Skeletal muscle satellite cell (primary cell): Measurements from ENCODE around the gene FGF23.
"Not testable (repeated sequence)": the region's sequence is repeated elsewhere in the genome, so short reads cannot be mapped to it uniquely, and the experiment has no call there.

Experiments used
- H3K27me3 ChIP-seq: 2 replicates; pipeline ENCODE4 v1.7.0; 2013; ENCODE audit warnings: low read length; ENCODE audit not compliant: control insufficient read depth, insufficient read depth
- H3K36me3 ChIP-seq: 2 replicates; pipeline ENCODE4 v1.7.0; 2013; ENCODE audit warnings: mild to moderate bottlenecking, control low read depth, low read length; ENCODE audit not compliant: insufficient read depth
- H3K4me1 ChIP-seq: 2 replicates; pipeline ENCODE4 v1.7.0; 2013; ENCODE audit warnings: low read length; ENCODE audit not compliant: control insufficient read depth, insufficient read depth
- H3K4me2 ChIP-seq: 2 replicates; pipeline ENCODE4 v1.7.0; 2013; ENCODE audit warnings: mild to moderate bottlenecking, low read length
- H3K4me3 ChIP-seq: 2 replicates; pipeline ENCODE4 v1.7.0; 2013; ENCODE audit warnings: low read length
- H3K9ac ChIP-seq: 2 replicates; pipeline ENCODE4 v1.7.0; 2013; ENCODE audit warnings: mild to moderate bottlenecking, low read depth, low read length, moderate library complexity
- H3K9me3 ChIP-seq: replicated peaks from 2 replicates; pipeline ENCODE4 v1.7.0; 2013; ENCODE audit warnings: mild to moderate bottlenecking, control low read depth, low read length

The FGF23 gene

DNA sequence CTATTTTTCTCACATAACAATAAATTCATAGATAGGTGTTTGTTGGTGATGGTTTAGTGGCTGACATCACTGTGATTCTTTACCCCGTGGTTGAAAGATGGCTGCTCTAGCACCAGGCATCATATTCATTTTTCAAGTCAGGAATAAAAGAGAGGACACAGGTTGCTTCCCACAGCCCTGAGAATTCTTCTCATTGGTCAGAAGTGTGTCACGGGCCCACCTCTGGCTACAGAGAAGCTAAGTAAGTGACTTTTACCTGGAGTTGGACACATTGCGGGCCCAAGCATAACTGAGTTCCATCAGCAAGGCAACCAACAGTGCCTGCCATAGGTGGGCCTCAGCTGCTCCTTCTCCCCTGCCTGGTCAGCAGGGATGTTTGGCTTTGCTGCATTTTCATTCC lies 27.6 kb upstream of the FGF23 start:
- H3K9me3 ChIP-seq = no peaks in the 10 kb centered on the region
- H3K36me3 ChIP-seq = no peaks in the 10 kb centered on the region
- no peak overlapping the region for H3K9ac ChIP-seq
- no peaks in the 10 kb centered on the region for H3K4me1 ChIP-seq
- peaks cover 12% of the 10 kb centered on the region for H3K27me3 ChIP-seq
- H3K4me3 ChIP-seq = no peak overlapping the region
- H3K4me2 ChIP-seq = no peak overlapping the region

DNA sequence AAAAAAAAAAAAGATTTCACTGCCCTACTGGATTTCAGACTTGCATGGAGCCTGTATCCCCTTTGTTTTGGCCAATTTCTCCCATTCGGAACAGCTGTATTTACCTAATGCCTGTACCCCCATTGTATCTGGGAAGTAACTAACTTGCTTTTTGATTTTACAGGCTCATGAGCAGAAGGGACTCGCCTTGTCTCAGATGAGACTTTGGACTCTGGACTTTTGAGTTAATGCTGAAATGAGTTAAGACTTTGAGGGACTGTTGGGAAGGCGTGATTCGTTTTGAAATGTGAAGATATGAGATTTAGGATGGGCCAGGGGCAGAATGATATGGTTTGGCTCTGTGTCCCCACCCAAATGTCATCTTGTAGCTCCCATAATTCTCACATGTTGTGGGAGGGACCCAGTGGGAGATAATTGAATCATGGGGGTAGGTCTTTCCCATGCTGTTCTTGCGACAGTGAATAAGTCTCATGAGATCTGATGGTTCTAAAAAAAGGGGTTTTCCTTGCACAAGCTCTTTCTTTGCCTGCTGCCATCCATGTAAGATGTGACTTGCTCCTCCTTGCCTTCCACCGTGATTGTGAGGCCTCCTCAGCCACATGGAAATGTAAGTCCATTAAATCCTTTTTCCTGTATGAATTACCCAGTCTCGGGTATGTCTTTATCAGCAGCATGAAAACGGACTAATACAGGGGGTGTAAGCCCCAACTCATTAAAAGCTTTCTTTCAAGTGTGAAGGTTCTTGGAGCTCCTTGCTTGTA lies 25.5 kb upstream of the FGF23 start:
- H3K27me3 ChIP-seq, H3K4me1 ChIP-seq, H3K4me2 ChIP-seq, H3K36me3 ChIP-seq, H3K9me3 ChIP-seq, H3K4me3 ChIP-seq, H3K9ac ChIP-seq: not testable (repeated sequence)

DNA sequence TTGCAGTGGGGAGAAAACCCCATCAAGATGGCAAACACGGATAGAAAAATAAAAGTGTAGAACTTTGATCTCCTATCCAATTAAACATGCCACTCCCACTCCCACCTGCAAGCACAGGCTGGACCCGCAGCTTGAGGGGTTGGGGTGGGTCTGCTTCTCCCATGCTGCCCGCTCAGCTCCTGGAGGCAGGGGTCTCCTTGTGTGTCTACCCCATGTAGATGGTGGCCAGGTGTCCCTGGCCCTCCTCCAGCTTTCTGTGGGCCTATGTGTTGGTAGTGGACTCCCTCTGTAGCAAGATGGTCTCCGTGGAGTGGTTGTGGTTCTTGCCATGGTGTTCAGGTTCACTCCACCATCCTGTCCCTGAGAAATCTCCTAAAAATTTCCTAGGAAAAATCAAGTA lies 23.5 kb upstream of the FGF23 start:
- Histone ChIP-seq H3K4me3 (no peak overlapping the region), H3K4me2 (no peak overlapping the region), H3K9me3 (no peaks in the 10 kb centered on the region), H3K9ac (no peak overlapping the region), H3K36me3 (no peaks in the 10 kb centered on the region), H3K4me1 (no peaks in the 10 kb centered on the region), H3K27me3 (peaks cover 8% of the 10 kb centered on the region)

DNA sequence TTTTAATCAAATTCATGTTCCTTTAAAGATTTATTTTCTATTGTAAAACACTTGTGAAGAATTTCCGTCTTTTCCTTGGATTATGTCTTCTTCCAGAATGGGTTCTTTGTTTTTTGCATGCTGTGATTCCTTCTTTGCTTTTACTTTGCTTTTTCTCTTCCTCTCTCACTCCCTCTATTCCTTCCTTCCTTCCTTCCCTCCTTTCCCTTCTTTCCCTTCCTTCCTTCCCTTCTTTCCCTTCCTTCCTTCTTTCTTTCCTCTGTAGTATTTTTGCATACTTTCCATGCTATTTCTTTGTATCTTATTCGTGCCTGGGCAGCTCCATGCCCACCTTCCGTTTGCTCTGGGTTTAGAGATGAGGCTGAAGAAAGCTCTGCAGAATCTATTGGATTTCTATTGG lies 21.6 kb upstream of the FGF23 start:
- H3K4me3 ChIP-seq = no peak overlapping the region
- H3K36me3 ChIP-seq = no peaks in the 10 kb centered on the region
- H3K9me3 ChIP-seq = no peaks in the 10 kb centered on the region
- no peaks in the 10 kb centered on the region for H3K4me1 ChIP-seq
- H3K27me3 ChIP-seq = peaks cover 16% of the 10 kb centered on the region
- no peak overlapping the region for H3K4me2 ChIP-seq
- H3K9ac ChIP-seq = no peak overlapping the region

DNA sequence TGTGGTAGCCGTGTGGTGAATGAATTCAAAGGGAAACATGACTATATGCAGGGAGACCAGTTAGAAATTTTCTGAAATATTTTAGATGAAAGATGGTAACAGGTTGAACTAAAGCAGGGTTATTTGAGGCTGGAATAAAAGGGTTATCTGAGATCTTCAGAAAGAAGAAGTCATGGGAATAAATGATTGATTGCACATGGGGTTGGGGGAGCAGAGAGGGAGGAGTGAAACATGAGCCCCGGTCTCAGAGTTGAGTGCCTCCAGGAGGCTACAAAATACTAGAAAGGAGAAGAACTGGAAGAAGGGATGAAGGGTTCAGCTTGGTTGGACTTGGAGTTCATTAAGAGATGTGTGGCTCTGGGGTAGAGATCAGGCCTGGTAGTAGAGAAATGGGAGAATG lies 16.3 kb upstream of the FGF23 start:
- no peak overlapping the region for H3K4me2 ChIP-seq
- no peak overlapping the region for H3K4me3 ChIP-seq
- no peaks in the 10 kb centered on the region for H3K4me1 ChIP-seq
- H3K9ac ChIP-seq = no peak overlapping the region
- peaks cover 16% of the 10 kb centered on the region for H3K27me3 ChIP-seq
- no peaks in the 10 kb centered on the region for H3K36me3 ChIP-seq
- H3K9me3 ChIP-seq = no peaks in the 10 kb centered on the region

DNA sequence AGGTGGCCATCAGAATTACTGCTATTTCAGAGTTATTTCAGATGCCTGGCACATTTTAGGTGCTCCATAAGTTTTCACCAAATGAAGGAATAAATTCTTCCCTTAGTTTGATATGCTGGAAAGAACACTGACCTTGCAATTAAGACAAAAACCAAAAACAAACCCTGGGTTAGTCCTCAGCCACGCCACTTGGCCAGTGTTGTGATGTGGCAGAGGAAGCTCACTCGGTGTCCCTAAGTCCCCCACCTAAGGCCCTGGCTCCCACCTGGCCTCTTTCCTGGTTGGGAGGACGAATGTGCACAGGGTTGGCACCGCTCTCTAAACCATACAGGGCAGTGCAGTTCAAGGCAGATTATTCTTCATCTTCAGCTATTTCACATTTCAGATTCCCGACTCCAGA lies 13.7 kb upstream of the FGF23 start:
- Histone ChIP-seq H3K27me3 (peaks cover 11% of the 10 kb centered on the region), H3K4me1 (no peaks in the 10 kb centered on the region), H3K4me3 (no peak overlapping the region), H3K36me3 (no peaks in the 10 kb centered on the region), H3K9me3 (no peaks in the 10 kb centered on the region), H3K4me2 (no peak overlapping the region), H3K9ac (no peak overlapping the region)

DNA sequence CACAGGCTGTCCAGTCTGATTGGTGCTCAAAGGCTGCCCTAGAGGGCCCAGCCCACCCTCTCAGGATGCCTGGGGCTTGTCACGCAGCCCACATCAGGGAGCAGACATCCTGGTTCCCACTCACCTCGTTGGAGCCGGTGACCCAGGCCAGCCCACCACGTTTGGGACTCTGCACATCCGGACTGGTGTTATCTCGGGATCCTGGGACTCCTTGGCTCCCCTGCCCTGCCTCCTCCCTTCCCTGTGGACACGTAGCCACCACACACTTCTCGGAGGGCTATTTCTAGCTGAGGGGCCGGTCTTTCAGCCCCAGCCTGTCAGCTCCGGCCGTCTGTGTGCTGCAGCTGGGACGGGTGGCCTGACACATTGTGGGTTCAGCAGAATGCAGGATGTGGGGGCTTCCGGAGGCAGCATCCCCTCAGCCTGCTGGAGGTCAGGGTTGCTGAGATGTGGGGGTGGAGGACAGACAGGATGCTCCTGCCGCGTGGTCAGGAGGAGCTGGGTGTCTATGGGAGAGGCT lies 12.8 kb upstream of the FGF23 start:
- Histone ChIP-seq H3K4me1 (no peaks in the 10 kb centered on the region), H3K9ac (no peak overlapping the region), H3K4me3 (no peak overlapping the region), H3K4me2 (no peak overlapping the region), H3K36me3 (no peaks in the 10 kb centered on the region), H3K27me3 (peaks cover 11% of the 10 kb centered on the region), H3K9me3 (no peaks in the 10 kb centered on the region)

DNA sequence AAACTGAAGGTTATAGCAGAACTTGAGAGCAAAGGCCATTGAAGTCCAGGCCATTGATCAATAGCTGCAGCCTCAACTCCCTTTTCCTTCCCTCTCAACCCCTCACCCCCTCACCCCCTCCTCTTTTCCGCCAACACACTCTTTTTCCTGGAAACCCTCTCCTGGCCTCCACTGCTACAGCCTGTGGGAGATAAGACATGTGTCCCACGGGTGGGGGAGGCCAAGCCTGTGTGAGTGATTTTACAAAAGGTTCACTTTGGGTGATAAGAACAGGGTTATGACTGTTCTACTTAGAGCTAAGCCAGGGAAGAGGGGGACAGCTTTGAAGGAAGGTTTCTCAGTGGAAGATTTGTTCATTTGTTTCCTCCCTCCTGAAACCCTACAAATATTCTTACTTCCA lies 9.2 kb upstream of the FGF23 start:
- Histone ChIP-seq H3K9me3 (no peaks in the 10 kb centered on the region), H3K4me1 (no peaks in the 10 kb centered on the region), H3K9ac (no peak overlapping the region), H3K36me3 (no peaks in the 10 kb centered on the region), H3K27me3 (peaks cover 15% of the 10 kb centered on the region), H3K4me2 (no peak overlapping the region), H3K4me3 (no peak overlapping the region)

DNA sequence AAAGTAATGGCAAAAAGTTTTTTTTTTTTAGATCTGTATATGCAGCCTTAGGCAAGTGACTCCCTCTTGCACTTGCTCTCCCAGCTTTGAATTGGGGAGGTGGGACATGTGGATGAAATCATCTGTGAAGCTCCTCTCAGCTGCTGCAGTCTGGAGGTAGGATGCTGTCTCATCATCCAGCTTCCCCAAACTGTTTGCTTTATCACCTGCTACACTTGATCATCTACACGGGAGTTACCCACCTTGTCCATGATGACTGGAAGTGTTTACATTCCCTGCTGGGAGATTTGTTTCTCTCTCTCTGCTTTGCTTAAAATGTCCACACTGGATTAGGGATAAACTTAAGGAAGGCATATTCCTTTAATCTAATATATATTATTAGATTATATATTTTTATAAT lies 8.5 kb upstream of the FGF23 start:
- H3K9me3 ChIP-seq = no peaks in the 10 kb centered on the region
- H3K27me3 ChIP-seq = peaks cover 16% of the 10 kb centered on the region
- H3K4me3 ChIP-seq = no peak overlapping the region
- no peaks in the 10 kb centered on the region for H3K36me3 ChIP-seq
- H3K4me1 ChIP-seq = no peaks in the 10 kb centered on the region
- H3K9ac ChIP-seq = no peak overlapping the region
- H3K4me2 ChIP-seq = no peak overlapping the region

DNA sequence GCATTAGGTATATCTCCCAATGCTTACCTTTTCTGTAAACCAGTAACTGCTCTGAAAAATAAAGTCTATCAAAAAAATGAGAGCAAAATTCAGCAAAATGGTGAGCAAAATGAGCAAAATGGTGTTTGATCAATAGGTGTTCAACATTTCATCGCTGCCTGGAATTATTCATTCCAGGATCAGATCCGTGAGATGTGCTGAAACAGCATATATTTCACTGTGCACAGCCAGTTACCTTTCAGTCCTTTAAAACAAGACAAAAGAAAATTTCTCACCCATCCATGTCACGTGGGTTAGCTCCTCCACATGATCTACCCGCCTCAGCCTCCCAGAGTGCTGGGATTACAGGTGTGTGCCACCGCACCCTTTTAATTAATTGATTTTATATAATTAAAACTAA lies 8.1 kb upstream of the FGF23 start:
- Histone ChIP-seq H3K4me3 (no peak overlapping the region), H3K36me3 (no peaks in the 10 kb centered on the region), H3K27me3 (peaks cover 20% of the 10 kb centered on the region), H3K9me3 (no peaks in the 10 kb centered on the region), H3K4me1 (no peaks in the 10 kb centered on the region), H3K9ac (no peak overlapping the region), H3K4me2 (no peak overlapping the region)

DNA sequence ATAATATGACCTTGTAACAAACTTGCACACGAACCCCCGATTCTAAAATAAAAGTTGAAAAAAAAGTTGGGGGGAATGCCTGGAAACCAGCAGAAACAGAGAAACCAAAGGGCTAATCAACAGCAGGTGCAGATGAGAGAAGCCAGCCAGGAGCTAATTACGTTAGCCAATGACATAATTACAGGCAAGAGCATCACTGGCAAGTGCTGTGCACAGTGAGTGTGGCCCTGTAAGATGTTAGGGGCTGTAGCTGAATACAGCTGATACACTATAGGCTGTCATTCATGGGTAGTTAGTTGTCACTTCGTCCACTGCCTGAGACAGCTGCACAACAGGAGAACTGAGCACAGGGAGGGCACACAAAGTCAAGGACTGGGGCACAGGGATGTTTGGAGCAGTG lies 7.3 kb upstream of the FGF23 start:
- H3K4me2 ChIP-seq = no peak overlapping the region
- H3K36me3 ChIP-seq = no peaks in the 10 kb centered on the region
- H3K4me1 ChIP-seq = no peaks in the 10 kb centered on the region
- no peaks in the 10 kb centered on the region for H3K9me3 ChIP-seq
- no peak overlapping the region for H3K4me3 ChIP-seq
- H3K9ac ChIP-seq = no peak overlapping the region
- H3K27me3 ChIP-seq = peaks cover 22% of the 10 kb centered on the region

DNA sequence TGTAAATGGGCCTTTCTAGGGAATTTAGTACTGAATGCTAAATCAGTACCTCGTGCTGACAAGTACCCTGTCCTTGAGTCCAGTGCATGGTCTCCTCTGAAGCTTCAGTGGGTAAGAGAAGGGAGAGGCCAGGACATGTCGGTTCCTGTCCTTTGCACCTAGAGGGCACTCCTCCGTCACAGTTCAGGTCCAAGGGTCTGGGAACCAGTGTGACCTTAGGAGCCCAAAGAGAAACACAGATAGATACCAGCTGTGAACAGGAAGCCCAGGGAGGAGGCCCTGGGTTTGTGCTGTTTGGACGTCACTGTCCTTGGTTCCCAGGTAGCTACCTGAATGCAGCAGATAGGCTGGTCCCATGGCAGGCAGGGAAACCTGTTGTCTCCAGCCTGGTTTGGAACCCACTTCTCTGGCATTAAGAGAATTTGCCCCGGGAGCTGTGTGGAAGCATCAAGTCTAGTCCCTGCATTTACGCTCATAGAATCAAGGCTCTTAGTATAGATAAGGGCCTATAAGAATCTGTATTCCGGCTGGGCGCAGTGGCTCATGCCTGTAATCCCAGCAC lies 3.9 kb upstream of the FGF23 start:
- no peaks in the 10 kb centered on the region for H3K36me3 ChIP-seq
- H3K4me2 ChIP-seq = no peak overlapping the region
- H3K27me3 ChIP-seq = peaks cover 38% of the 10 kb centered on the region
- H3K4me3 ChIP-seq = no peak overlapping the region
- no peaks in the 10 kb centered on the region for H3K9me3 ChIP-seq
- no peak overlapping the region for H3K9ac ChIP-seq
- H3K4me1 ChIP-seq = no peaks in the 10 kb centered on the region
